Stimulated activated naive CD8-positive, alpha-beta T cell treated with anti-CD3 and anti-CD28 coated beads, Interleukin-15, amount 100 ng/mL, for 72 hours (primary cell): ENCODE results near the gene NUBP2.

Source experiments
- ATAC-seq: fragments of 150-1000 bp; cut with Tn5 transposase; 2 replicates; pipeline ENCODE4 v1.10.0; 2021; ENCODE audit warnings: mild to moderate bottlenecking, moderate library complexity
- DNase-seq, 2 donors: peaks; one replicate each; pipeline ENCODE4 v3.0.0; 2021 to 2022
- H3K27ac Mint-ChIP-seq, 2 donors: one replicate each; pipeline ENCODE4 v1.8.0; 2022; ENCODE audit warnings: mild to moderate bottlenecking in 2 of 2, mixed read lengths in 2 of 2, moderate library complexity in 2 of 2
- H3K27me3 Mint-ChIP-seq: one replicate; pipeline ENCODE4 v1.8.0; 2022; ENCODE audit warnings: mixed read lengths
- H3K4me1 Mint-ChIP-seq: one replicate; pipeline ENCODE4 v1.8.0; 2022; ENCODE audit warnings: mild to moderate bottlenecking, mixed read lengths
- H3K4me3 Mint-ChIP-seq, 2 donors: one replicate each; pipeline ENCODE4 v1.8.0; 2022; ENCODE audit warnings: mild to moderate bottlenecking in 2 of 2, mixed read lengths in 2 of 2, moderate library complexity in 1 of 2
- H3K9me3 Mint-ChIP-seq, 2 donors: one replicate each; pipeline ENCODE4 v1.8.0; 2022; ENCODE audit warnings: mixed read lengths in 2 of 2

Gene NUBP2

DNA sequence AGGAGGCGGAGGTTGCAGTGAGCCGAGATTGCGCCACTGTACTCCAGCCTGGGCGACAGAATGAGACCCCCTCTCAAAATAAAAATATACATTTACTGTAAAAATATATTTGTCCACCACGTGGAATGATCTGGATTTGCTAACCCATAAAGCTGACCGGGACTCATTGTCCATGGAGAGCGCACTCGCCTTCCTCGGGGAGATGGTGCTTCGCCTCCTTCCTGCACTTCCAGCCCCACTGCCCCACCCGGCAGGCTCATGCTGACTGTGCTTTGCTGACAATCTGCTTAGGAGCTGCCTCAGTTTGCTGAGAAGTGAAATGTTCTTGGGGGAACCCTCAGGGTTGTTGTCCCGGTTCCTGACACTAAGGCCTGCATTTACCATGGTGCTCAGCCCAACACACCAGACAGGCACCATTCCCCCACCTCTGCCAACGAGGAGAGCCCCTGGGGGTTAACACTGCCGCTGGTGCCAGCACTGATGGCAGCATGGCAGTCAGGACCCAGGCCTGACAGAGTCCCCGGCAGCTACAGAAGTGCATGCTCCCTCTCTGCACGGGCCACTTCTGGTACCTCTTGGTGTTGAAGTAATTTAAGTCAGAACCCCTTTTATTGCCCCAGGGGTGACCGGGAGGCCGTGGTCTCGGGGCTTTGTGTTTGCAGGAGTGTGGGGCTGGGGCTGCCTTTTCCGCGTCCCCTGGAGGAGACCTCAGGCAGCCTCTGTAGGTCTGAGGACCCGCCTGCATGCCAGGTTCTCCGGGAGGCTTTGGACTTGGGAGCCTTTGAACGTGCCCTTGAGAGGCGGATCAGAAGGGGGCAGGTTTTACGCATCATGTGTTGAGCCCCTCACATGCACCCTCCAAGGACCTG, 2.5 kb downstream of the NUBP2 start:
- Mint-ChIP-seq H3K4me3 (peak overlapping the region; percentile 45 to 60), H3K27ac (no peak overlapping the region), H3K27me3 (no peaks in the 10 kb centered on the region), H3K4me1 (peaks cover 40% of the 10 kb centered on the region), H3K9me3 (no peaks in the 10 kb centered on the region)
- DNase-seq (no peak), ATAC-seq (no peak)

DNA sequence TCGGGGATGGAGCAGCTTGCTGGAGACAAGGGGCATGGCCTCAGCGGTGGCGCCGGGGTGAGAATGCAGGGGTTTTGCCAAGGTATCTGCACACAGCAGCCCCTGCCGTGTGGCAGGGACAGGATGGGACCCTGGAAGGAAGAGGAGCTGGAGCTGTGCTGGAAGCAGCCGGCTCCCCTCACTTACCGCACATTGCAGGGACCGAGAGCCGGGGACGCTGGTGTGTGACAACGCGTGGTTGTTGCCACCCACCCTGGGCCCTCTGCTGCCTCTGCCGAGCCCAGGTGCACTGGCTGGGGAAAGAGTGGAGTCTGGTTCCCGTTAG, 3.0 kb downstream of the NUBP2 start:
- no peak overlapping the region for H3K27ac Mint-ChIP-seq
- no peaks in the 10 kb centered on the region for H3K9me3 Mint-ChIP-seq
- H3K4me1 Mint-ChIP-seq = peaks cover 40% of the 10 kb centered on the region
- DNase-seq (no peak), ATAC-seq (no peak)
- no peak overlapping the region for H3K4me3 Mint-ChIP-seq
- H3K27me3 Mint-ChIP-seq = no peaks in the 10 kb centered on the region

DNA sequence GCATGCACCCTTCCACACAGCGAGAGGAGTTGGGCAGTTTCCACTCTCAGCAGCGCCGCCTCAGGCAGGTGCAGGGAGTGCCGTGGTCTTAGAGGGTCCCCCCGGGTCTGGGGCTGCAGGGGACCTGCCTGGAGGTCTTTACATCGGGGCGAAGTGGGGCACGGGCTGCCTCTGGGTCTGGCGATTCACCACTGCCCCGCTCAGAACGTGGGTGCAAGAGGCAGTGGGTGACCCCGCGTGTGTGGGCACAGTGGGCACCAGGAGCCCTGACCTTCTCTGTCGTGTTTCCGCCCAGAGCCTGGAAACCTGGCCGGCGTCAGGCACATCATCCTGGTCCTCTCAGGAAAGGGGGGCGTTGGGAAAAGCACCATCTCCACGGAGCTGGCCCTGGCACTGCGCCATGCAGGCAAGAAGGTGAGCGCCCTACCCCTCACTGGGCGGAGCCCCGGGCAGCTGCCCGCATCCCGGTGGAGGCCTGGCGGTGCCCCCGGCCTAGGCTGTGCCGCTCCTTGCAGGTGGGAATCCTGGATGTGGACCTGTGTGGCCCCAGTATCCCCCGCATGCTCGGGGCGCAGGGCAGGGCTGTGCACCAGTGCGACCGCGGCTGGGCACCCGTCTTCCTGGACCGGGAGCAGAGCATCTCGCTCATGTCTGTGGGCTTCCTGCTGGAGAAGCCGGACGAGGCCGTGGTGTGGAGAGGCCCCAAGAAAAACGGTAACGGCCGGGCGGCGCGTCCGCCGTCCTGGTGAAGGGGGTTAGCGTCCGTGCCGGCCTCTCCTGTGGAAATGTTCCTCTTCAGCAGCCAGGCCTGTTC, 3.7 kb downstream of the NUBP2 start:
- no peak for ATAC-seq
- no peaks in the 10 kb centered on the region for H3K9me3 Mint-ChIP-seq
- no peaks in the 10 kb centered on the region for H3K27me3 Mint-ChIP-seq
- no peak overlapping the region for H3K4me3 Mint-ChIP-seq
- no peak for DNase-seq
- peaks cover 34% of the 10 kb centered on the region for H3K4me1 Mint-ChIP-seq
- H3K27ac Mint-ChIP-seq = no peak overlapping the region

DNA sequence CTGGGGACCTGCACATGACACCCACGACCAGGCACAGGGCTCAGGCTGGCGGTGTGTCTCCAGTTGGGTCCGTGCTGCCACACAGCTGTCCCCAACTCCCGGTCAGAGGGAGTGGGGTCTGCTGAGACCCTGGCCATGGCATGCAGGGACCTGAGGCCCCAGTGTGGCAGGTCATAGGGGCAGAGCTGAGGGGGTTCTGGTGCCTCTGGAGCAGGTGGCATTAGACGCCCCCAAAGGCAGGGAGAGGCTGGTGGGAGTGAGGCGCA, 4.2 kb downstream of the NUBP2 start:
- peaks cover 28% of the 10 kb centered on the region for H3K4me1 Mint-ChIP-seq

DNA sequence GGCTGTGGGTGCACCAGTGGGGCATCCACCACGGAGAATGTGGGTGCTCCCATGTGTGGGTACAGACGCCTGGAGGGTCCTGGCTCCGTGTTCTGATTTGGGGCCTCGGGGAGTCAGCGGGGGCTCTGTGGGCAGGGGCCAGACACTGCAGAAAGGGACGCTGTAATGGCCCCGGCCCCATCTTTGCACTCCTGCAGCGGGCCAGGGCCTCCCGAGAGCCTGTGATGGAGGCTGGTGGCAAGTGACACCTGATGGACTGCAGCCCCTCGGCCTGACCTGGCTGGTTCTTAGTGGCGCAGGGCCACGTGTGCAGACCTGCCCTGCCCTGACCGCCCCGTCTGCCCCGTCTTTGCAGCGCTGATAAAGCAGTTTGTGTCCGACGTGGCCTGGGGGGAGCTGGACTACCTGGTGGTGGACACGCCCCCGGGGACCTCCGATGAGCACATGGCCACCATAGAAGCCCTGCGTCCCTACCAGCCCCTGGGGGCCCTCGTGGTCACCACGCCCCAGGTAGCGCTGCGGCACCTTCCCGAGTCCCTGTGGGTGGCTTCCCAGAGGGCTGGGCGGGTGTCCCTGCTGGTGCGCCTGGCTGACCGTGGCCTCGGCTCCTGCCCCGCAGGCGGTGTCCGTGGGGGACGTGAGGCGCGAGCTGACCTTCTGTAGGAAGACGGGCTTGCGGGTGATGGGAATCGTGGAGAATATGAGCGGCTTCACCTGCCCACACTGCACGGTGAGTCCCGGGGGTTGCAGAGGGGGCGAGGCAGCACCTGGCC, 4.7 kb downstream of the NUBP2 start:
- Mint-ChIP-seq H3K27ac (no peak overlapping the region), H3K4me3 (no peak overlapping the region), H3K4me1 (peaks cover 28% of the 10 kb centered on the region), H3K27me3 (no peaks in the 10 kb centered on the region), H3K9me3 (no peaks in the 10 kb centered on the region)
- DNase-seq = peak in 1 of 2 donors; percentile 10
- no peak for ATAC-seq

More for the DNA sequence above, 4.2 kb downstream of the NUBP2 start:
- ATAC-seq = no peak
- Mint-ChIP-seq H3K27me3 (no peaks in the 10 kb centered on the region), H3K4me3 (no peak overlapping the region), H3K27ac (no peak overlapping the region), H3K9me3 (no peaks in the 10 kb centered on the region)
- DNase-seq = no peak

DNA sequence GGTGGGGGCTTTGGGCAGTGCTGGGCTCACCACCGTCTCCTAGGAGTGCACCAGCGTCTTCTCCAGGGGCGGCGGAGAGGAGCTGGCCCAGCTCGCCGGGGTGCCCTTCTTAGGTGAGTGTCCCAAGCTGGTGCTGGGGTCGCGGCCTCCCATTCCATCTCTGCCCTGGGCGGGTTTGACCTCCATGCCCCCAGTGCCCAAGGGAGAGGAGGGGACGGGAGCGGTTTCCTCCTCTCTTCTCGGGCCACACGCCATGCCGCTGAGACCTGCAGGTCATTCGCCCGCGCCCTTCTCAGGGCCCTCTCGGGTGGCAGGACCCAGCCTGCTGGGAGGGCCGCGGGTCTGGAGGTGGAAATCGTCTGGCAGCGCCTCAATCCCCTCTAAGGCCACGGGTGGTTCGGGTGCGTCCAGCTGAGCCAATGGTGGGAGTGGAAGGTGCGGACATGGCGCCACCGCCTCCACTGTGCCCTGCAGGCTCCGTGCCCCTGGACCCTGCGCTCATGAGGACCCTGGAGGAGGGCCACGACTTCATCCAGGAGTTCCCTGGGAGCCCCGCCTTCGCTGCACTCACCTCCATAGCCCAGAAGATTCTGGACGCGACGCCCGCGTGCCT, 5.4 kb downstream of the NUBP2 start:
- no peak overlapping the region for H3K4me3 Mint-ChIP-seq
- DNase-seq (no peak), ATAC-seq (no peak)
- H3K27ac Mint-ChIP-seq = no peak overlapping the region
- H3K4me1 Mint-ChIP-seq = peaks cover 28% of the 10 kb centered on the region
- no peaks in the 10 kb centered on the region for H3K9me3 Mint-ChIP-seq
- no peaks in the 10 kb centered on the region for H3K27me3 Mint-ChIP-seq

DNA sequence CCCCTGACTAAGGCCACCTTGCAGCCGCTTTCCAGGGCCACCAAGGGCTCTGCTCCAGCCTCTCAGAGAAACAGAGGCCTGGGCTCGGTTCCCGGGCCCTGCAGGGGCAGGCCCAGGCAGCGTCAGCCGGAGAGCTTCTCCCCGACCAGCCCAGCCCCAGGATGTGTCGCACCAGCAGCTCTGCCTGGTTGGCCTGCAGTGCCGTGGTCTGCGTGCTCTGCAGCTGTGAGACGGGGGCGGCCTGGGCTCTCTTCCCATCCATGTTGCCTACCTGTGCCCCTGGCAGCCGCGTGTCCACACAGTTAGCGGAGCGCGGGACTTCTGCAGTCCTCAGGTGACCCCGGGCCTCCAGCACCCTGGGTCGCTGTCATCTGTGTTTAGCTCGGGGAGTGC, 5.9 kb downstream of the NUBP2 start:
- H3K27ac Mint-ChIP-seq = no peak overlapping the region
- H3K9me3 Mint-ChIP-seq = no peaks in the 10 kb centered on the region
- DNase-seq (no peak), ATAC-seq (no peak)
- no peaks in the 10 kb centered on the region for H3K27me3 Mint-ChIP-seq
- H3K4me1 Mint-ChIP-seq = peaks cover 23% of the 10 kb centered on the region
- H3K4me3 Mint-ChIP-seq = no peak overlapping the region

DNA sequence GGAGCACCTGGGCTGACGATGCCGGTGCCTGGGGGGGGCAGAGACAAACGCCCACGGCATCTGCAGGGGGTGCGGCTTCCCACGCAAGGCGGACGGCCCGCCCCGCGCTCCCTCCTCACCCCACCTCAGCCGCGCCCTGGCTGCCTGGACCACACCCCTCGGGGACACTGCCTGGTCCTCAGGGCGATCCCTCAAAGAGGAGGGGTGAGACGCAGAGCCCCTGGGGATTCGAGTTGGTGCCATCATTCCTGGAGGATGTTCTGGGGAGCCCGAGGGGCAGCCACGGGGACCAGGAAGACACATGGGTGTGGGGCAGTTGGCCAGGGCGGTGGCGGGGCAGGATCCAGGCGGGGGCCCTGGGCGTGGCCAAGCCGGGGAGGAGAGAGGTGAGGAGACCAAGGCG, 6.9 kb downstream of the NUBP2 start:
- Mint-ChIP-seq H3K4me3 (no peak overlapping the region), H3K27me3 (no peaks in the 10 kb centered on the region), H3K4me1 (peaks cover 17% of the 10 kb centered on the region), H3K9me3 (no peaks in the 10 kb centered on the region), H3K27ac (no peak overlapping the region)
- no peak for ATAC-seq
- peak in 1 of 2 donors; percentile 12 for DNase-seq

DNA sequence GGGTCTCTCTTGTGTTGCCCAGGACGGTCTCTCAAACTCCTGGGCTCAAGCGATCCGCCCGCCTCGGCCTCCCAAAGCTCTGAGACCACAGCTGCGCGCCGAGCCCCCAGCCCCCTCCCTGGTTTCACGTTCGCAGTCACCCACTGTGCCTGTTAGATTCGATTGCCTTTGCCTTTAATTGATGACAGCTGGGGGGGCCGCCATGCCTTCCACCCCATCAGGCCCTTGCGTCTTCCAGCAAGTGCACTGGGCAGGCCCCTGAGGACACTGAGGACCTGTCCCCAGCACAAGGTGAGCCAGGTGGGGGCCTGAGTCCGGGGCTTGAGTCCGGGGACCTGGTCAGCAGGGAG, 7.5 kb downstream of the NUBP2 start:
- no peak overlapping the region for H3K4me3 Mint-ChIP-seq

DNA sequence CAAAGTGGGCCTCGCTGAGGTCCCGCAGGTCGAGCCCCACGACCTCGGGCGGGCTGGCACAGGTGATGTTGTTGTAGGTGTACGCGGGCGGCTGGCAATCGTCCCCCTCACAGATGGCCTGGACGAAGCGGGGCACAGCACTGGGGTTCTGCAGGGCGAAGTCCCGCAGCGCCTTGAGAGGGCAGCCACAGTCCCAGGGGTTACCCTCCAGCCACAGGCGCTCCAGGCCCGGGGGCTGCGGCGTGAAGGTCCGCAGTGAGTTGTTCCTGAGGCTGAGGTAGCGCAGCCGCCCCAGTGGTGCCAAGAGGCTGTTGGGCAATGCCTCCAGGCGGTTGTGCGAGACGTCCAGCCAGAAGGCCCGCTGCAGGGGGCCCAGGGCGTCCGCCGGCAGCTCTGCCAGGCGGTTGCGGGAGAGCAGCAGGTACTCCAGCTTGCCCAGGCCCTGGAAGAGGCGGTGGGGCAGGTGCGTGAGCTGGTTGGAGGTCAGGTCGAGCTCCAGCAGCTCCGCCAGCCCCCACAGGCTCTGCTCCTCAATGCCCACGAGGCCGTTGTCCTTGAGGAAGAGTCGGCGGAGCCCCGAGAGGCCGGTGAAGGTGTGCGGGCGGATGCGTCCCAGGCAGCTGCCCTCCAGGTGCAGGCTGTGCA, 8.0 kb downstream of the NUBP2 start:
- ATAC-seq (no peak), DNase-seq (no peak)
- Mint-ChIP-seq H3K4me3 (no peak overlapping the region), H3K9me3 (no peaks in the 10 kb centered on the region), H3K27me3 (no peaks in the 10 kb centered on the region), H3K27ac (no peak overlapping the region), H3K4me1 (peaks cover 8% of the 10 kb centered on the region)

More for the DNA sequence above, 7.5 kb downstream of the NUBP2 start:
- peaks cover 13% of the 10 kb centered on the region for H3K4me1 Mint-ChIP-seq
- no peaks in the 10 kb centered on the region for H3K27me3 Mint-ChIP-seq
- ATAC-seq (no peak), DNase-seq (no peak)
- no peaks in the 10 kb centered on the region for H3K9me3 Mint-ChIP-seq
- no peak overlapping the region for H3K27ac Mint-ChIP-seq

DNA sequence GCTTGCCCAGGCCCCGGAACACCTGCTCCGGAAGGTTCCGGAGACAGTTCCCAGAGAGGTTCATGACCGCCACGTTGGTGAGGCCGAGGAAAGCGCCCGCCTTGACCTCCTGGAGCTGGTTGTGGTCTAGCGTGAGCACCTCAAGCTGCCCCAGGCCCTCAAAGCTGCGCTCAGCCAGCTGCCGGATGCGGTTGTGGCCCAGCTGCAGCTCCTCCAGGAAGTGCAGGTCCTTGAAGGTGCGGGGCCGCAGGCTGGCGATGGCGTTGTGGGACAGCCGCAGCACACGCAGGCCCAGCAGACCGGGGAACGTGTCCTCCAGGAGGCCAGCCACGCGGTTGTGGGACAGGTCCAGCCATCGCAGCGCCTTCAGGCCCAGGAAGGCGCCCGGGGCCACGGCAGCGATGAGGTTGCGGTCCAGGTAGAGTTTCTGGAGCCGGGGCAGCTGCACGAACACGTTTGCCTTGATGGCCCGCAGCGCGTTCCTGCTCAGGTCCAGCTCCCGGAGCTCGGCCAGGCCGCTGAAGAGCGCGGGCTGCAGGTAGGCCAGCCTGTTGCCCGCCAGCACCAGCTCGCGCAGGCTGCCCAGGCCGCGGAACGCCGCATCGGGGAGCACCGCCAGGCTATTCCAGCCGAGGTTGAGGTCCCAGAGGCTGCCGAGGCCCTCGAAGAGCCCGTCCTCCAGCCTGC, 8.6 kb downstream of the NUBP2 start:
- Mint-ChIP-seq H3K27ac (no peak overlapping the region), H3K27me3 (no peaks in the 10 kb centered on the region), H3K4me1 (peaks cover 6% of the 10 kb centered on the region), H3K9me3 (no peaks in the 10 kb centered on the region), H3K4me3 (no peak overlapping the region)
- DNase-seq (peak in 1 of 2 donors; percentile 10), ATAC-seq (no peak)

DNA sequence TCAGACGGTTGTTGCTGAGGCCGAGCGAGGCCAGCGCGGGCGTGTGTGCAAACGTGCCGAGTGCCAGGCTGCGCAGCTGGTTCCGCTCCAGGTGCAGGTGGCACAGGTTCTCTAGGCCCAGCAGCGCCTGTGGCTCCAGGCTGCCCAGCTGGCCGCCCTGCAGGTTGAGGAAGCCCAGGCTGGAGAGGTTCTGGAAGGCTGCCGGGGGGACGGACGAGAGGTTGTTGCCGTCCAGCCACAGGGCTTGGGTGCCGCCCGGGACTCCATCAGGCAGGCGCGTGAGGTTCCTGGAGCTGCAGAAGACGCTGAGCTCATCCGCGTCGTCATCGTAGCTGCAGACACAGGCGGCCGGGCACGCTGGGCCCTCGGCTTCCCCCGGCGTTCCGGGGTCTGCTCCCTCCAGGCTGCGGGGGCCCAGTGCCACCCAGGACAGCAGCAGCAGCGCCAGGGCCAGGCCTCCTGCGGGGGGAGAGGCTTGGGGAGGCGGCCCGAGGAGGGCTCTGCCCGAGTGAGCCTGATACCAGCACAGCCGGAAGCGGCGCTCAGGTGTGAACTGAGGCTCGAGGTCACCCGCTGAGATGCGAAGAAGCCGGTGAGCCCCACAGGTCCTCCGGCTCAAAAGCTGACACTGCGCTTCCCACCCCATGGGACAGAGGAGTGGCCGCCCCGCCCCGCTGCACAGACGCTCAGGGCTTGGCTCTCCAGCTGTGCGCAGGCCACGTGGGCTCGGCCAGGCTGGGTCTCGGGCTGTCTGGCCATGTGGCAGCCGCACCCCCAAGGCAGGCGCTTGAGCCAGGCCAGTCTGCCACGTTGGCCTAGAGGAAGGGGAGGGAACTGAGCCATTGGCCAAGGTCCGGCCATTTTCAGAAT, 9.4 kb downstream of the NUBP2 start:
- Mint-ChIP-seq H3K27me3 (no peaks in the 10 kb centered on the region), H3K4me3 (no peak overlapping the region), H3K9me3 (peaks cover 0 to 4% of the 10 kb centered on the region in 2 donors), H3K4me1 (peaks cover 6% of the 10 kb centered on the region), H3K27ac (no peak overlapping the region)
- no peak for ATAC-seq
- no peak for DNase-seq

DNA sequence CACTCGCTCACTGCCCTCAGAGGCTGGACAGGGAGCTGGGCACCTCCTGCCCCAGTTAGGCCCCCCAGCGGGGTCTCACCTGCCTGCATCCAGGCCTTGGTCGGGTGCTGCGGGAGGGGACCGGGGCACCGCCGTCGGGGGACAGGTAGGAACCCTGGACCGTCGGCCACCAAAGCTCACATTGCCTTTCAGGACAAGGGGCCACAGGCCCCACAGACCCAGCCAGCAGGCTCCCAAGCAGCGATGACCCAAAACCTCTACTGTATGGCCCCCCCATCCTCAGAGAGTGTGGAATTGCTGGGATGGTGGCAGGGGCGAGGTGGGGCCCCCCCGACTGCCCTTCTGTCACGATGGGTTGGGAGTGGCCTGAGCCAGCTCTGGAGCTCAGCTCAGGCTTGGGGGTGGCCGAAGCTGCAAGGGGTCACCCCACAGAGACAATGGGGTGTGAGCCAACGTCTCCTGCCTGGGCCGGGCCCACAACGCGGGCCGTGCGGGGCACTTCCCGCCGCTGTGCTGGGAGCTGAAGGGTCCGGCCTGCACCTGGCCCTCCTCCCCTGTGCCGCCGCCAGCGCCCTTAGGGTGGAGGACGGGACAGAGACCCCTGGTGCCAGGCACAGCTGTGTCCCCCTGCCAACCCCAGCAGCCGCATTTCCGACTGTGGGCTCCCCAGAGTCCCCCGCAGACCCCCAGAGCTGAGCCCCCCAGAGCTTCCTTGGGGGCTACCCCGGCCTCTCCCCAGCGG, 10.2 kb downstream of the NUBP2 start:
- Mint-ChIP-seq H3K9me3 (peaks cover 0 to 8% of the 10 kb centered on the region in 2 donors), H3K4me1 (peaks cover 6% of the 10 kb centered on the region), H3K4me3 (no peak overlapping the region), H3K27ac (no peak overlapping the region), H3K27me3 (no peaks in the 10 kb centered on the region)
- peak in 1 of 2 donors; percentile 8 for DNase-seq
- peak; percentile 16 for ATAC-seq
